Caco-2 (cell line): ENCODE data around the gene IPPK. TPM values are rescaled to one million over a fixed set of nuclear protein-coding genes. Genes with fewer than 3 reads are reported as not detected.

ENCODE experiments used
- BruUV-seq: library from RNA; stranded (reverse); fragments of 400-500 nt; replicated peaks from 2 replicates; lab custom pipeline; 2021; lab: Mats Ljungman, UMichigan
- CTCF ChIA-PET: fragments of 300-600 bp; sonication (Branson Sonifier 250); formaldehyde crosslinking; loops from one replicate; lab custom pipeline; 2022; ENCODE audit warnings: antibody characterized with exemption; lab: Charles Lee
- POLR2A ChIA-PET: fragments of 300-600 bp; sonication (Branson Sonifier 250); formaldehyde crosslinking; loops from one replicate; lab custom pipeline; 2022; ENCODE audit warnings: antibody characterized with exemption; lab: Charles Lee
- DNase-seq, 2 experiments: peaks; one replicate each; pipeline versions ENCODE4 v3.0.0 to v3.0.0-alpha.2; 2020 to 2022
- H3K27me3 ChIP-seq: replicated peaks from 2 replicates; pipeline ENCODE4 v1.6.0; 2011; ENCODE audit warnings: low read length; ENCODE audit not compliant: control insufficient read depth, insufficient read depth
- H3K36me3 ChIP-seq: 2 replicates; pipeline ENCODE4 v1.5.1; 2011; ENCODE audit warnings: low read length; ENCODE audit not compliant: control insufficient read depth, insufficient read depth
- H3K4me1 ChIP-seq: fragments of 250-450 bp; sonication (Bioruptor Pico); 2 replicates; pipeline ENCODE4 v1.5.1; 2020; ENCODE audit warnings: mild to moderate bottlenecking
- H3K4me3 ChIP-seq: 2 replicates; pipeline ENCODE4 v1.5.1; 2011; ENCODE audit warnings: low read depth, mild to moderate bottlenecking, control low read depth, low read length
- H3K9me3 ChIP-seq: fragments of 250-450 bp; sonication (Bioruptor Pico); 2 replicates; pipeline ENCODE4 v1.5.1; 2020; ENCODE audit warnings: mild to moderate bottlenecking, moderate library complexity
- H3K27ac Mint-ChIP-seq: one replicate; pipeline ENCODE4 v1.8.0; 2022; ENCODE audit warnings: mixed read lengths; ENCODE audit not compliant: unreplicated experiment
- H3K27me3 Mint-ChIP-seq: one replicate; pipeline ENCODE4 v1.8.0; 2022; ENCODE audit warnings: mixed read lengths; ENCODE audit not compliant: insufficient read depth, unreplicated experiment
- H3K36me3 Mint-ChIP-seq: one replicate; pipeline ENCODE4 v1.8.0; 2022; ENCODE audit warnings: mild to moderate bottlenecking, mixed read lengths; ENCODE audit not compliant: insufficient read depth, unreplicated experiment
- H3K4me1 Mint-ChIP-seq: one replicate; pipeline ENCODE4 v1.8.0; 2022; ENCODE audit warnings: low read depth, mixed read lengths; ENCODE audit not compliant: unreplicated experiment
- H3K4me3 Mint-ChIP-seq: one replicate; pipeline ENCODE4 v1.8.0; 2022; ENCODE audit warnings: mild to moderate bottlenecking, moderate library complexity, mixed read lengths; ENCODE audit not compliant: unreplicated experiment
- H3K9me3 Mint-ChIP-seq: one replicate; pipeline ENCODE4 v1.8.0; 2022; ENCODE audit warnings: mixed read lengths; ENCODE audit not compliant: unreplicated experiment
- CTCF ChIP-seq, 2 experiments: fragments of 200-600 bp in 1 of 2; IDR thresholded peaks; 1 replicate in 1 of 2; 2 replicates in 1 of 2; pipeline versions ENCODE4 v1.5.1 to v1.8.0; 2011 to 2022; ENCODE audit warnings: antibody characterized with exemption in 1 of 2, control low read depth in 1 of 2, inconsistent platforms in 1 of 2, low read depth in 1 of 2, low read length in 1 of 2, mild to moderate bottlenecking in 1 of 2, moderate library complexity in 1 of 2; ENCODE audit not compliant: insufficient read depth in 1 of 2, severe bottlenecking in 1 of 2, unreplicated experiment in 1 of 2
- intact Hi-C: fragments of 100-400 bp; cut with micrococcal nuclease; formaldehyde crosslinking; loops from one replicate; pipeline ENCODE4 v1.10.0; 2022; ENCODE audit not compliant: unreplicated experiment
- total RNA-seq: library from RNA; stranded (reverse); gene quantifications from 2 replicates; pipeline ENCODE4 v1.2.3, GENCODE V29; 2022

IPPK gene
- total RNA-seq, 1 experiment from 2014 or later, result 5.4 TPM

GRCh38 chr9:92711146-92711545 lies 41.2 kb upstream of the IPPK start:
- POLR2A ChIA-PET, result no interaction called here
- Mint-ChIP-seq H3K27ac (no peak overlapping the region), H3K4me3 (no peak overlapping the region), H3K36me3 (peaks cover 9% of the 10 kb centered on the region), H3K27me3 (no peaks in the 10 kb centered on the region), H3K9me3 (no peaks in the 10 kb centered on the region), H3K4me1 (no peaks in the 10 kb centered on the region)
- no peak for TF ChIP-seq CTCF (IDR thresholded peaks at IDR 0.05; ENCODE audit: insufficient read depth in 1 of 2, low read depth in 1 of 2, low read length in 1 of 2, severe bottlenecking in 1 of 2, unreplicated experiment in 1 of 2)
- H3K9me3 ChIP-seq, result no peaks in the 10 kb centered on the region
- no peak for DNase-seq
- no TSS peak for BruUV-seq
- intact Hi-C loops, result no loop called here
- CTCF ChIA-PET, result no interaction called here
- no peak overlapping the region for H3K4me3 ChIP-seq
- no peaks in the 10 kb centered on the region for H3K27me3 ChIP-seq
- H3K4me1 ChIP-seq, result no peaks in the 10 kb centered on the region
- H3K36me3 ChIP-seq, result no peaks in the 10 kb centered on the region; the same call in 1 of the 2 replicates

GRCh38 chr9:92710368-92710767 lies 40.4 kb upstream of the IPPK start:
- no peak for TF ChIP-seq CTCF (IDR thresholded peaks at IDR 0.05; ENCODE audit: insufficient read depth in 1 of 2, low read depth in 1 of 2, low read length in 1 of 2, severe bottlenecking in 1 of 2, unreplicated experiment in 1 of 2)
- no peaks in the 10 kb centered on the region for H3K4me1 Mint-ChIP-seq
- H3K27me3 Mint-ChIP-seq, result no peaks in the 10 kb centered on the region
- no TSS peak for BruUV-seq
- H3K36me3 ChIP-seq, result no peaks in the 10 kb centered on the region; the same call in 1 of the 2 replicates
- intact Hi-C loops, result no loop called here
- H3K27me3 ChIP-seq, result no peaks in the 10 kb centered on the region
- no peak overlapping the region for H3K4me3 ChIP-seq
- CTCF ChIA-PET, result no interaction called here
- H3K27ac Mint-ChIP-seq, result no peak overlapping the region
- H3K4me1 ChIP-seq, result no peaks in the 10 kb centered on the region
- H3K36me3 Mint-ChIP-seq, result peaks cover 12% of the 10 kb centered on the region
- no peaks in the 10 kb centered on the region for H3K9me3 ChIP-seq
- no peaks in the 10 kb centered on the region for H3K9me3 Mint-ChIP-seq
- H3K4me3 Mint-ChIP-seq, result no peak overlapping the region
- no peak for DNase-seq
- POLR2A ChIA-PET, result no interaction called here

DNA sequence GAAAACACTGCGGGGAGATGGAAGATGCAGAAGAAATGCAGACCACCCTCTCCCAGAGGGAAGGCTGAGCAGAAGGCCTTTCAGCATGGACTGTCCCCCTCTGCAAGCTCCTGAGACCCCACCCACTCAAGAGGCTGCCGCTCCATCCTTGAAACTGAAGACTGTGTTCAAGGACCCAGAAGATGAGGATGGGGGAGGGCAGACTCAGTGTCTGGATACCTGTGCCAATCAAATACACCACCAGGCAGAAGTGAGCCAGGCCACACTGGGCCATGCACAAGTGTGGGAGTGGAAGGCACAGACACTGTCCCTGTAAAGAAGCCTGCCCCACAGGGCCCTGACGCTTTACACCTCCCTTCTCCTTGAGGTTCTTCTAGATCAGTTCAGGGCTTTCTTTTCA lies 40.0 kb upstream of the IPPK start:
- DNase-seq, result no peak
- Histone ChIP-seq H3K9me3 (no peaks in the 10 kb centered on the region), H3K27me3 (no peaks in the 10 kb centered on the region), H3K4me3 (no peak overlapping the region), H3K36me3 (no peaks in the 10 kb centered on the region; the same call in 1 of the 2 replicates), H3K4me1 (no peaks in the 10 kb centered on the region)
- Mint-ChIP-seq H3K9me3 (no peaks in the 10 kb centered on the region), H3K27ac (no peak overlapping the region), H3K27me3 (no peaks in the 10 kb centered on the region), H3K4me3 (no peak overlapping the region), H3K4me1 (no peaks in the 10 kb centered on the region), H3K36me3 (peaks cover 12% of the 10 kb centered on the region)
- no TSS peak for BruUV-seq
- intact Hi-C loops, result no loop called here
- TF ChIP-seq CTCF (IDR thresholded peaks at IDR 0.05; ENCODE audit: insufficient read depth in 1 of 2, low read depth in 1 of 2, low read length in 1 of 2, severe bottlenecking in 1 of 2, unreplicated experiment in 1 of 2), result no peak
- ChIA-PET POLR2A (no interaction called here), CTCF (no interaction called here)
